NCI-H2107 (cell line): Measurements from ENCODE around the gene PEX11G.
"Not testable (repeated sequence)": the region's sequence is repeated elsewhere in the genome, so short reads cannot be mapped to it uniquely, and the experiment has no call there.

Source experiments
- DNase-seq: peaks from one replicate; lab custom pipeline; 2025; lab: John Stamatoyannopoulos, UW

PEX11G gene

GRCh38 chr19:7467009-7467989, 21.5 kb downstream of the PEX11G start:
- DNase-seq, result no peak

GRCh38 chr19:7463575-7463974, 25.3 kb downstream of the PEX11G start:
- DNase-seq, result no peak

- no peak for DNase-seq
Measured at GRCh38 chr19:7461841-7462629, 26.8 kb downstream of the PEX11G start.

DNA sequence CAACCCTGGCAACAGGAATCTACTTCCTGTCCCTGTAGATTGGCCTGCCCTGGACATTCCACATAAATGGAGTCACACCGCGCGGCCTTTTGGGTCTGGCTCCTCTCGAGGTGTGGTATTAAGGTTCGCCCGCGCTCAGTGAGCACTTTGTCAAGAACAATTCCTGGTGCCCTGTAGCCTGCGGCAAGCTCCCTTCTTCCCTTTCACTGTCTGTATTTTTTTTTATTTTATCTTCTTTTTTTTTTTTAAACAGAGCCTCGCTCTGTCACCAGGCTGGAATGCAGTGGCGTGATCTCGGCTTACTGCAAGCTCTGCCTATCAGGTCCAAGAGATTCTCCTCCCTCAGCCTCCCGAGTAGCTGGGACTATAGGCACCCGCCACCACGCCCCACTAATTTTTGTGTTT, 28.3 kb downstream of the PEX11G start:
- DNase-seq, result no peak

DNA sequence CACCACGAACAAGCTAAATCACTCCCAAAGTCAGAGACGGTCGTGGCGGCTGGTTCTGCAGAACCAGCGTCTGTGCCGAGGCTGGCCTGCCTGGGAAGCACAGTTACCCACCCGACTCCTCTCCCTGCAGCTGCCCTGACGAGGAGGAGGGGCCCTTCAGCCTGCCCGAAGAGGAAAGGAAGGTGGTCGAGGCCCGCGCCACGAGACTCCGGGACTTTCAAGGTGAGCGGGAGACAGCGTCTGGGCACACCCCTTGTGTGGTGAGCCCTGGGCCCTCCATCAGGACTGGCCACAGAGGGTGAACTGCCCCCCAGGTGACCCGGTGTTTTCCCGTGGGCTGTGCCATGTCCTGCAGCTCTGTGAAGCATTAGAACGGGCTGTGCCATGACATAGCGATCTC, 29.1 kb downstream of the PEX11G start:
- DNase-seq, result no peak

DNA sequence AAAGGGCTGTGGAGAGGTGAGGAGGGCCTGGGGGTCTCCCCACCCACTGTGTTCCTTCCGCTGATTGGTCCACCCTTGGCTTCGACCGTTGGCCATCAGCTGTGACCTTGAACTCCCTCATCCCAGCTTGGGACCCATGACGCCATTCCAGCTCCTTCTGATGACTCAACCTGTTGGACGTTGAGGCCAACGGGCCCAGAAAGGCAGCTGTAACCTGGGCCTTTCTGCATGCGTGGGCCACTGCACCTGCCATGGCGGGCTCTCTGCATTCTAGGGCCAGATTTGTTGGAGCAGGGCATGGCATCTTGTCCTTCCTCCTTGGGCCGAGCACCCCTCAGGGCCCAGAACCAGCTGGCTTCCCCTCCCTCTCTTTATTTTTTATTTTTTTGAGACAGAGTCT, 30.2 kb downstream of the PEX11G start:
- DNase-seq, result no peak

GRCh38 chr19:7456964-7457541, 31.8 kb downstream of the PEX11G start:
- DNase-seq, result no peak

DNA sequence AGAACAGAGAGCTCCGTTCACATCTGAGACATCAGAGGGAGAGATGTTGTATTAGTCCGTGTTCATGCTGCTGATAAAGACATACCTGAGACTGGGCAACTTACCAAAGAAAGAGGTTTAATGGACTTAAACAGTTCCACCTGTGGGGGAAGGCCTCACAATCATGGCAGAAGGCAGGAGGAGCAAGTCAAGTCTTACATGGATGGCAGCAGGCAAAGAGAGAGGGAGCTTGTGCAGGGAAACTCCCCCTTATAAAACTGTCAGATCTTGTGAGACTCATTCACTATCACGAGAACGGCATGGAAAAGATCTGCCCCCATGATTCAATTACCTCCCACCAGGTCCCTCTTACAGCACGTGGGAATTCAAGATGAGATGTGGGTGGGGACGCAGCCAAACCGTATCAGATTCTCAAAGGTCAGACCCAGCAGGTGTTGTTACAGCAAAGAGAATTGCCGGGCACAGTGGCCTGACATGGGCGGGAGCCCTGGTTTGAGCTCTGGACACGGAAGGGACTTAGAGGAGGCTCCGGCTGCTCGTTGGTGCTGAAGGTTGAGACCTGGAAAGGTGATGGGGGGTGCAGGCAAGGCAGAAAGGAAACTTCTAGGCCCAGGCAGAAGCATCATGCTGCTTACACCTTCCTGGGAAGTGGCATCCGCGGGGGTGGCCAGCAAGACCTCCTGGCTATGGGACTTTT, 33.1 kb downstream of the PEX11G start:
- no peak for DNase-seq

DNA sequence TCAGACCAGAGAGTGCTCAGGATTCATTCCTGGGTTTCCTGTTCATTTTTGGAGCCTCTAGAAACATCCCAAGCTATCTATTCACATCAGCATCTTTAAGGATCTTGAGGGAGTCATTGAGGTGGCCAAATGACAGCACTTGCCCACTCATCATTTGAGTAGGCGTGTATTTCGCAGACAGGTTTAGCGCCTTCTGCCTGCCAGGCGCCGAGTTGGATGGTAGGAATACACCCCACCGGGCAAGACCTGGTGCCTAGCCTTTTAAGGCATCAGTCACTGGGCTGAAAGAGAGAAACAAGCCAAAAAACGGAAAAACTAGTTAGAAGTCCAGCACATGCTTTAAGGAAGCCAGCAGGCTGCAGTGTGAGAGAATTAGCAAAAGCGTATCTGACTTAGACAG, 33.8 kb downstream of the PEX11G start:
- DNase-seq, result no peak

GRCh38 chr19:7450243-7451223, 38.3 kb downstream of the PEX11G start:
- no peak for DNase-seq

GRCh38 chr19:7449391-7450070, 39.3 kb downstream of the PEX11G start:
- not testable (repeated sequence) for DNase-seq

GRCh38 chr19:7447648-7448047, 41.2 kb downstream of the PEX11G start:
- no peak for DNase-seq

- no peak for DNase-seq
Measured at GRCh38 chr19:7445104-7445503, 43.7 kb downstream of the PEX11G start.

- DNase-seq, result no peak
Measured at GRCh38 chr19:7444042-7444441, 44.8 kb downstream of the PEX11G start.

DNA sequence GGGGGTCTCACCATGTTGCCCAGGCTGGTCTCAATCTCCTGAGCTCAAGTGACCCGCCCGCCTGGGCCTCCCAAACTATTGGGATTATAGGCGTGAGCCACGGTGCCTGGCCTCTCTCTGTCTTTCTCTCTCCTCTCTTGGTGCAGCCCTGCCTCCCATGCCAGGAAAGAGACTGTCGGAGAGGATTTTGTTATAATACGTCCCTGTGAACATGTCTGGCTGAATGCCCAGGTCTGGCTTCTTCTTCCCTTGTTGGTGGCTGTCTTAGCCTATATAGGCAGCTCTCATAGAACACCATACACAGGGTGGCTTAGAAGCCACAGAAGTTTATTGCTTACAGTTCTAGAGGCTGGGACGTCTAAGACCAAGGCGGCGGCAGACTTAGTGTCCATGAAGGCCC, 46.4 kb downstream of the PEX11G start:
- DNase-seq, result no peak

- DNase-seq, result no peak
Measured at GRCh38 chr19:7441468-7442146, 47.2 kb downstream of the PEX11G start.

DNA sequence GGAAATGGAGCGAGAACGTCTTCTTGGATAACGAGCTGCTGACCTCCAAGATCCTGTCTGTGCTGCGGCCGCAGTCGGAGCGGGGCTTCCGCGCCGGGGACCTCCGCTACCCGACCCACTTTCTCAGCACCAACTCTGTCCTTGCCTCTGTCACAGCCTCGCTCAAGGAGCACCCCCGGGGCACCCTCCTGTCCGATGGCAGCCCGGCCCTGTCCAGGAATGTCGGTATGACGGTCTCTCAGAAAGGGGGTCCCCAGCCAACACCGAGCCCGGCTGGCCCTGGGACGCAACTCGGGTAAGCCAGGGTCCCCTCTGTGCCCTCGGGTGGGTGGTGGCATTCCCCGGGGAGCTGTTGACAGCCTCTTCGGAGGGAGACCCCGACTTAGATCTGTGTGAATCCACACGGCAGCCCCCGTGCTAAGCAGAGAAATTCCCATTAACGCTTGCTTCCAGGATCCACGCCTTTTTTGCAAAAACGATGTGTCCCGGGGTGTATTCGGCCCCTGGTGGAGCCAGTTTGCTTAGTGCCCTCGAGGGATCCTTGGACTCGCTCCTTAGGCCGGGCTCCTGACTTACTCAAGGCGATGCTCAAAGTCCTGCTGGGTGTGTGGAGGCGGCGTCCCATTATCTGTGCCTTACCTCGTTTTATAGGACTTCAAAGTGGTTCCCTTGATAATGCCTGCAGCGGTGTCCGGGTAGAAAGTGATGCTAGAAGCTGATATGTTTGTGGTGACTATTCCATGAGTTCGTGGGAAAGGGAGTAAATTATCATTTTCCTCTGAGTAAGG, 48.5 kb downstream of the PEX11G start:
- no peak for DNase-seq

- DNase-seq, result no peak
Measured at GRCh38 chr19:7435586-7435985, 53.2 kb downstream of the PEX11G start.

DNA sequence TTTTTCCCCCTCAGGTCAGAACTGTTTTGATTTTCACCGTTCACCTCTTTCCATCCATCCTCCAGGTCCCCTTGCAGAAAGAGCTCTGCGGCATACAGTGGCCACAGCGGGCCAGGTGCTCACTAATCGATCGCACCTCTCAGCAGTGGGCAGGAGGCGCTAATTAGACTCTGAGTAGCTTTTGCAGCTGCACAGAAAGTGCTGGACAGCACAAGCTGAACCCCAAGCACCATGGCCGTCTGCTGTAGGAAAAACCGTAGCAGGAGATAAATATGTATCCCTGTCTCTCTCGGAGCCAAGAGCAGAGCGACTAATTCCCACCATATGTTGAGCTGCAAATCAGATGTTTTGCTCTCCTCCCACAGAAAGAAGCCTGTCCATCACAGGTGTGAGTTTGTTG, 54.4 kb downstream of the PEX11G start:
- DNase-seq, result no peak
